ENCODE data around the gene PFN4.
A peak's percentile ranks its signal among the peaks of the same experiment; 100 is the strongest.

PFN4 gene

GRCh38 chr2:24123195-24123921 is at the start of gene PFN4, which contains the start of gene FAM228B:
PFN4 (minus strand) TSS chr2:24123334; CDS start chr2:24122535, 799 bp downstream.
FAM228B (plus strand) TSS chr2:24123469; CDS start chr2:24124362, 893 bp downstream.
- Histone ChIP-seq H3K4me3 (ENCODE audit: low read length) (peak within 1 kb of the TSS; percentile 73), H3K27ac (ENCODE audit: low read length) (no peak within 1 kb of the TSS), H3K4me1 (ENCODE audit: control insufficient read depth, insufficient read depth, low read length) (no peaks in the 10 kb centered on the region), H3K36me3 (ENCODE audit: control insufficient read depth, insufficient read depth, low read length) (no peaks in the 10 kb centered on the region), H3K27me3 (ENCODE audit: control insufficient read depth, insufficient read depth, low read length) (no peaks in the 10 kb centered on the region), H3K9me3 (ENCODE audit: control insufficient read depth, insufficient read depth, low read length) (no peaks in the 10 kb centered on the region)
- no CpG with 5 or more reads among the region's 103 CpGs for WGBS (ENCODE audit: insufficient coverage, insufficient read length)
- no peak for DNase-seq (ENCODE audit: low read depth, low spot score)

DNA sequence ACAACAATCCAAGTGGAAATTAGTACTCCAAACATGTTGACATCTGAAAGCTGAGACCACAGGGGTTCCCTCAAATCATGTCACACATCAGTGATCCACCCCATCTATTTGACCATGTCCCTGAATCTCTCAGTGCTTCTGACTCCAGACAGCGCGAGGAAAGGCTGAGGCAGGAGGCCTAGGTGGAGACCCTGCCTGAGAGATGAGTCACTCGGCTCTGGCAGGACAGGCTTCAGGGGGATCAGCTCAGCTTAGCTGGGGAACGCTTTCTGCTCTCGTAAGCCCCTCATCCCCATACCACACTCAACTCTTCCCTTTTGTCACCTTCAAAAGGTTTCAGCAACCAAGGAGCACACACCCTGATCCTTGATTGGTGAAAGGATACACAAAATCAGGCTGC is 45.9 kb upstream of the PFN4 start:
- no CpG with 5 or more reads among the region's 5 CpGs for WGBS (ENCODE audit: insufficient coverage, insufficient read length)
- no peak for DNase-seq (ENCODE audit: low read depth, low spot score)
- Histone ChIP-seq H3K27ac (ENCODE audit: low read length) (no peak overlapping the region), H3K27me3 (ENCODE audit: control insufficient read depth, insufficient read depth, low read length) (no peaks in the 10 kb centered on the region), H3K9me3 (ENCODE audit: control insufficient read depth, insufficient read depth, low read length) (no peaks in the 10 kb centered on the region), H3K36me3 (ENCODE audit: control insufficient read depth, insufficient read depth, low read length) (no peaks in the 10 kb centered on the region), H3K4me3 (ENCODE audit: low read length) (no peak overlapping the region), H3K4me1 (ENCODE audit: control insufficient read depth, insufficient read depth, low read length) (no peaks in the 10 kb centered on the region)

- H3K9me3 ChIP-seq (ENCODE audit: control insufficient read depth, insufficient read depth, low read length) = no peaks in the 10 kb centered on the region
- no peaks in the 10 kb centered on the region for H3K27me3 ChIP-seq (ENCODE audit: control insufficient read depth, insufficient read depth, low read length)
- no peak overlapping the region for H3K4me3 ChIP-seq (ENCODE audit: low read length)
- no peaks in the 10 kb centered on the region for H3K4me1 ChIP-seq (ENCODE audit: control insufficient read depth, insufficient read depth, low read length)
- DNase-seq (ENCODE audit: low read depth, low spot score) = peak; percentile 20
- H3K27ac ChIP-seq (ENCODE audit: low read length) = no peak overlapping the region
- WGBS (ENCODE audit: insufficient coverage, insufficient read length) = no CpG with 5 or more reads among the region's 8 CpGs
- no peaks in the 10 kb centered on the region for H3K36me3 ChIP-seq (ENCODE audit: control insufficient read depth, insufficient read depth, low read length)
Measured at GRCh38 chr2:24164416-24164973, 41.4 kb upstream of the PFN4 start.

DNA sequence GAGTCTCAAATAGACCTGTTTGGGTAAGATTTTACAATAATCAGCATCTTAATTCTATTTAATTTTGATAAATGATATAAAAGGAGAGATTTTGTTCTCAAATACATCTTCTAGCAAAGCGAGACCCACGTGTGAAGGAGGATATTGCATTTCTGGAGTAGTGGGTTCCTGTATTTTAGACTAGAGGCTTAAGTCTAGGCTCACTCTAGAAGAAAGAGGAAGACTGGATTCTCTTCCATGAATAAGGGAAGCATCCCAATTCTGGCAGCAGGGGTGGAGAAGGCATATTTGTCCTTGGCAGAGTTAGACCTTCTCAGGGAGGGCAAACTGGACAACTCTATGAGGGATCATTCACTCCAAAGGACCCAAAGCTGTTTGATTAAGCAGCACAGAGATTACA is 40.5 kb upstream of the PFN4 start:
- Histone ChIP-seq H3K4me3 (ENCODE audit: low read length) (no peak overlapping the region), H3K36me3 (ENCODE audit: control insufficient read depth, insufficient read depth, low read length) (no peaks in the 10 kb centered on the region), H3K27ac (ENCODE audit: low read length) (no peak overlapping the region), H3K9me3 (ENCODE audit: control insufficient read depth, insufficient read depth, low read length) (no peaks in the 10 kb centered on the region), H3K27me3 (ENCODE audit: control insufficient read depth, insufficient read depth, low read length) (no peaks in the 10 kb centered on the region), H3K4me1 (ENCODE audit: control insufficient read depth, insufficient read depth, low read length) (no peaks in the 10 kb centered on the region)
- DNase-seq (ENCODE audit: low read depth, low spot score) = no peak
- no CpG with 5 or more reads among the region's 2 CpGs for WGBS (ENCODE audit: insufficient coverage, insufficient read length)

- Histone ChIP-seq H3K36me3 (ENCODE audit: control insufficient read depth, insufficient read depth, low read length) (no peaks in the 10 kb centered on the region), H3K27ac (ENCODE audit: low read length) (no peak overlapping the region), H3K4me1 (ENCODE audit: control insufficient read depth, insufficient read depth, low read length) (no peaks in the 10 kb centered on the region), H3K9me3 (ENCODE audit: control insufficient read depth, insufficient read depth, low read length) (no peaks in the 10 kb centered on the region), H3K27me3 (ENCODE audit: control insufficient read depth, insufficient read depth, low read length) (no peaks in the 10 kb centered on the region), H3K4me3 (ENCODE audit: low read length) (no peak overlapping the region)
- WGBS (ENCODE audit: insufficient coverage, insufficient read length) = no CpG with 5 or more reads among the region's 3 CpGs
- no peak for DNase-seq (ENCODE audit: low read depth, low spot score)
Measured at GRCh38 chr2:24163186-24163585, 40.1 kb upstream of the PFN4 start.

DNA sequence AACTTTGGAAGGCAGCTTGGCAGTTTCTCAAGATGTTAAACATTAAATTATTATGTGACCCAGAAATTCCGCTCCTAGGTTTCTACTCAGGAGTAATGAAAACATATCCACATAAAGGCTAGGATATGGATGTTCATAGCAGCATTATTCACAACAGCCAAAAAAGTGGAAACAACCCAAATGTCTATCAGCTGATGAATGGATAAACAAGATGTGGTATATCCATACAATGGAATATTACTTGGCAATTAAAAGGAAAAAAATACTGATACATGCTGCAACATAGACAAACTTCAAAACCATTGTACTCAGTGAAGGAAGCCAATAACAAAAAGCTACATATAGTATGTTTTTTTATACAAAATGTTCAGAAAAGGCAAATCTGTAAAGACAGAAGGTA is 39.4 kb upstream of the PFN4 start:
- Histone ChIP-seq H3K36me3 (ENCODE audit: control insufficient read depth, insufficient read depth, low read length) (no peaks in the 10 kb centered on the region), H3K4me3 (ENCODE audit: low read length) (no peak overlapping the region), H3K27me3 (ENCODE audit: control insufficient read depth, insufficient read depth, low read length) (no peaks in the 10 kb centered on the region), H3K9me3 (ENCODE audit: control insufficient read depth, insufficient read depth, low read length) (no peaks in the 10 kb centered on the region), H3K27ac (ENCODE audit: low read length) (no peak overlapping the region), H3K4me1 (ENCODE audit: control insufficient read depth, insufficient read depth, low read length) (no peaks in the 10 kb centered on the region)
- WGBS (ENCODE audit: insufficient coverage, insufficient read length) = no CpG with 5 or more reads among the region's 1 CpG
- no peak for DNase-seq (ENCODE audit: low read depth, low spot score)

DNA sequence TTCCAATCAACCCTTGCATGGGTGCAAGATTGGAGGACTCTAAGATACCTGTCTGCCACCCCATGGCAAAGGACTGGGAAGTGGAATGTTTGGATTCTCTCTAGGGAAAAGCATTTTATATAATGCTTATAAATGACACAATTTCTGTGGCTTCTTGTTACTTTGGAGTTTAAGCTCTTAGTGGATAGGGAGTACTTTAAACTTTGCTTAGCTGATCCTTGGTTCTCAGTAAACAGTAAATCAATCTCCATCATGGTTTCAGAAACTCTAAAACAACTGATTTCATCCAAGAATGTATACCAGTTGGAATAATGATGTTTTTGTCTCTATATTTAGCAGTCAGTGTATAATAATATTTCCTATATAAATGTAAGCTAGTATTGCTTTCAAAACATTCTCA is 37.6 kb upstream of the PFN4 start:
- Histone ChIP-seq H3K9me3 (ENCODE audit: control insufficient read depth, insufficient read depth, low read length) (no peaks in the 10 kb centered on the region), H3K27me3 (ENCODE audit: control insufficient read depth, insufficient read depth, low read length) (no peaks in the 10 kb centered on the region), H3K36me3 (ENCODE audit: control insufficient read depth, insufficient read depth, low read length) (no peaks in the 10 kb centered on the region), H3K4me1 (ENCODE audit: control insufficient read depth, insufficient read depth, low read length) (no peaks in the 10 kb centered on the region), H3K4me3 (ENCODE audit: low read length) (no peak overlapping the region), H3K27ac (ENCODE audit: low read length) (no peak overlapping the region)
- DNase-seq (ENCODE audit: low read depth, low spot score) = no peak

GRCh38 chr2:24159708-24160107 is 36.6 kb upstream of the PFN4 start:
- WGBS (ENCODE audit: insufficient coverage, insufficient read length) = no CpG with 5 or more reads among the region's 4 CpGs
- no peaks in the 10 kb centered on the region for H3K36me3 ChIP-seq (ENCODE audit: control insufficient read depth, insufficient read depth, low read length)
- no peak overlapping the region for H3K4me3 ChIP-seq (ENCODE audit: low read length)
- no peaks in the 10 kb centered on the region for H3K4me1 ChIP-seq (ENCODE audit: control insufficient read depth, insufficient read depth, low read length)
- H3K27me3 ChIP-seq (ENCODE audit: control insufficient read depth, insufficient read depth, low read length) = no peaks in the 10 kb centered on the region
- H3K9me3 ChIP-seq (ENCODE audit: control insufficient read depth, insufficient read depth, low read length) = no peaks in the 10 kb centered on the region
- no peak for DNase-seq (ENCODE audit: low read depth, low spot score)
- no peak overlapping the region for H3K27ac ChIP-seq (ENCODE audit: low read length)

- no peaks in the 10 kb centered on the region for H3K4me1 ChIP-seq (ENCODE audit: control insufficient read depth, insufficient read depth, low read length)
- H3K36me3 ChIP-seq (ENCODE audit: control insufficient read depth, insufficient read depth, low read length) = no peaks in the 10 kb centered on the region
- no peak for DNase-seq (ENCODE audit: low read depth, low spot score)
- H3K27me3 ChIP-seq (ENCODE audit: control insufficient read depth, insufficient read depth, low read length) = no peaks in the 10 kb centered on the region
- no CpG with 5 or more reads among the region's 5 CpGs for WGBS (ENCODE audit: insufficient coverage, insufficient read length)
- H3K27ac ChIP-seq (ENCODE audit: low read length) = no peak overlapping the region
- H3K4me3 ChIP-seq (ENCODE audit: low read length) = no peak overlapping the region
- no peaks in the 10 kb centered on the region for H3K9me3 ChIP-seq (ENCODE audit: control insufficient read depth, insufficient read depth, low read length)
Measured at GRCh38 chr2:24158131-24158530, 35.0 kb upstream of the PFN4 start.

GRCh38 chr2:24153478-24153877 is 30.3 kb upstream of the PFN4 start:
- no peak for DNase-seq (ENCODE audit: low read depth, low spot score)
- Histone ChIP-seq H3K27ac (ENCODE audit: low read length) (no peak overlapping the region), H3K36me3 (ENCODE audit: control insufficient read depth, insufficient read depth, low read length) (no peaks in the 10 kb centered on the region), H3K4me3 (ENCODE audit: low read length) (no peak overlapping the region), H3K4me1 (ENCODE audit: control insufficient read depth, insufficient read depth, low read length) (no peaks in the 10 kb centered on the region), H3K9me3 (ENCODE audit: control insufficient read depth, insufficient read depth, low read length) (no peaks in the 10 kb centered on the region), H3K27me3 (ENCODE audit: control insufficient read depth, insufficient read depth, low read length) (no peaks in the 10 kb centered on the region)
- no CpG with 5 or more reads among the region's 4 CpGs for WGBS (ENCODE audit: insufficient coverage, insufficient read length)
